Measurements from ENCODE around the gene SNRPE.
"Not testable (repeated sequence)": the region's sequence is repeated elsewhere in the genome, so short reads cannot be mapped to it uniquely, and the experiment has no call there.

SNRPE gene

DNA sequence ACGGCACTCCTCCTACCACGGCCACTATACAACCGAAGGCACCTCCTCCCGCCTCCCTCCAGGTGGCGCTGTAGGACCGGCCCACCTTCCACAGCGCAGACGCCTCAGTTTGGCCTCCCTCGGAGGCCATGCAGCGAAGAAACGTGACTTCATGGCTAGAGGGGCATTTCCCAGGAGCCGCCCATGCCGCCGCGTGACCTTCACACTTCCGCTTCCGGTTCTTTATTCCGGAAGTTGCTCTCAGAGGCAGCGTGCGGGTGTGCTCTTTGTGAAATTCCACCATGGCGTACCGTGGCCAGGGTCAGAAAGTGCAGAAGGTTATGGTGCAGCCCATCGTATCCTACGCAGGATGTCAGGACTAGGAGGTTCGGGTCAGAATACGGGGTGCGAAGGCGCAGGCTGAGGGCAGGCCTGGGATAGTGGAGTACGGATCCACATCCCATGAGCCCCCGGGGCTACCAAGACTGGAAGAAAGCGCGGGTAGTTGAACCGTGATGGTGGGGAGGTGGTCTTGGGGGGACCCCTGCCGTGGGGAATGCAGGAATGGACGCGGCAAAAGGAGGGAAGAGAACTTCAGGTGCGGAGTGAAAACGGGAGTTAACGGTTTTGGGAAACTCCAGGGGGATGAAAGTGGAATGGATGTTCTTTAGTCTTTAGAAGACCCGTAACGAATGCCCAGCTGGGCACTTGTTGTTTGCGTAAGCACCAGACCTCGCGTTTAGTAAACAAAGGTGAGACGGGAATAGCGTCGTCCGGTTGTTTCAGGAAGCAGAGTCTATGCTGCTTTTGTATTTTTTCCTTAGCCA, at the start of gene SNRPE:
SNRPE (plus strand) TSS at position 221 of the 806 bp plus-strand sequence; CDS start at position 282, 61 bp downstream.
- peak; percentile 98 for DNase-seq (ENCODE audit: low spot score)

DNA sequence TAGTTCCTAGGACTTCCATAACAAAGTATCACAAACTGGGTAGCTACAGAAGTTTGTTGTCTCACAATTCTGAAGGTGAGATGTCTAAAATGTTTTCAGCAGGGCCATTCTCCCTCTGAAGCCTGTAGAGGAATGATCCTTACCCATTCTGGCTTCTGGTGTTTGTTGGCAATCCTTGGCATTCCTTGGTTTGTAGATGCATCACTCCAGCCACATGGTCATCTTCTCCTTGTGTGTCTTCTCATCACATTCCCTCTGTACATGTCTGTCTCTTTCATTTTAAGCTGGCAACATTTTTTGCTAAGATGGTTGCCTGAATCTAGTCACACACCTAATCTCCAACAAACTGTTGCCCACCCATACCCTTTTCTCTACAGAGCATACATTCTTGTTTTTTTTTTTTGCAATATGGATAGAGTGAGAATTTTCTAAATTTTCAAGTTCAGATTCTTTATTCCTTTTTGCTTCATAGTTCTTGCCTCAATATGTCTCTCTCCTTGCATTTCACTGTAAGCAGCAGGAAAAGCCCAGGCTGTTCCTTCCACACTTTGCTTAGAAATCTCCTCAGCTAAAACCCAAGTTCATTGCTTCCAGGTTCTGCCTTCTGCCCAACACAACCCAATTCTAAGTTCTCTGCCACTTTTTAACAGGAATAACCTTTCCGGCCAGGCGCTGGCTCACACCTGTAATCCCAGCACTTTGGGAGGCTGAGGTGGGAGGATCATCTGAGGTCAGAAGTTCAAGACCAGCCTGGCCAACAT, 47.6 kb upstream of the SNRPE start:
- no peak for DNase-seq (ENCODE audit: low spot score)

DNA sequence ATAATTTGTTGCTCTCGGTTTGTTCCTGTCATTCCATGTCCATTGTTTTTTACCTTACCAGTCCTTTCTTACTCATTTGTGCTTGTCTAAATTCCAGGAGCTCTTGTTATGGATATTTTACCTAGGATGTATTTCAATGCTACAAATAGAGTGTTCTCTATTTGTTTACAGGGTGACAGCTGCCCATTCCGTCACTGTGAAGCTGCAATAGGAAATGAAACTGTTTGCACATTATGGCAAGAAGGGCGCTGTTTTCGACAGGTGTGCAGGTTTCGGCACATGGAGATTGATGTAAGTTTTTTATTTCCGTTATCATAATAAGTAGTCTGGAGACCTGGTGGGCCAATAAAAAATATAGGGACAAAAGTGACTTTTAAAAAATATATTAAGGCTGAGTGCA, 43.0 kb upstream of the SNRPE start:
- no peak for DNase-seq (ENCODE audit: low spot score)

DNA sequence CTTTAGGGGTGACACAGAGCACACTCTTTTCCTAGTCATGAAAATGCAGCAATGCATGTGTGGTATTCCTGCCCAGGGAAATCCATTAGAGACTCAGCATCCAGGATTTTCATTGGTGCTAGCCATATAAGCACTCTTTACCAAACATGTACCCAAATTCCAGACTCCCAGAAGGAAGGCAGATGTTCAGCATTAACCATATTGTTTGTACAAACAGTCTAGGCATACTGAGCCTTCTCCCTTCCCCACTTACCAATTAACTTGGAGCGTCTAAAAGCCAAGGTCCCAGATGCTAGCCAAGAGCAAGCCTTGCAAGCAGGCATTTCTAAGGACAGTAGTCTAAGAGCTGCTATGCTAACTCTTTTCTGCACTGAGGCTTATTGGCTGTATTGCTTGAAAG, 38.1 kb upstream of the SNRPE start:
- DNase-seq (ENCODE audit: low spot score), result no peak

DNA sequence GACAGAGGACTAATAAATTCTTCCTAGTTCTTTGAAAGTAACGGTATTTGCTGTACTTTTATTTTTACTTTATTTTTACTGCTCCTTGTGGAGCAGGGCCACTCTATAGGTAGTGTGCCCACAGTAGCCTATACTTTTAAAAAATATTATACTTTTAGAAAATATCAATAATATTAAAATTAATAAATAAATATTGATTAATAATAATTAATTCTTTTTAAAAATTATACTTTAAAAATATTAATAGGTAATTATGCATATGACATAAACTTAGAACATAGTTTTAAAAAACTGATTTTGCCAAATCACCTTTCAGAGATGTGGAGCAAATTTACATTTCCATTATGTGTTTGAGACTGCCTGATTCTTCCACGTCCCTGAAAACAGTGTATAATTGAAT, 35.2 kb upstream of the SNRPE start:
- no peak for DNase-seq (ENCODE audit: low spot score)

DNA sequence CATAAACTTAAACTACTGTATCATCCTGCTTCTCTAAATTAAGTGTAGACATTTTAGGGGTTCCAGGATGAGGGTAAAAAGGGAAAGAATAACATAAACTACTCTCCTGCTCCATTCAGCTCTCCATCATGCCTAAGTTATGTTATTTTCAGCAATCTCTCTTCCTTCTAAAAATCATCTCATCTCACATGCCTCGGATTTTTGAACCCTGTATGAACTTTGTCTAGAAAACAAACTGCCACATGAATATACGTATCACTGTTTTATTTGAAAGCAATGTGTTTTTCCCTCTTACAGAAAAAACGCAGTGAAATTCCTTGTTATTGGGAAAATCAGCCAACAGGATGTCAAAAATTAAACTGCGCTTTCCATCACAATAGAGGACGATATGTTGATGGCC, 33.4 kb upstream of the SNRPE start:
- no peak for DNase-seq (ENCODE audit: low spot score)

DNA sequence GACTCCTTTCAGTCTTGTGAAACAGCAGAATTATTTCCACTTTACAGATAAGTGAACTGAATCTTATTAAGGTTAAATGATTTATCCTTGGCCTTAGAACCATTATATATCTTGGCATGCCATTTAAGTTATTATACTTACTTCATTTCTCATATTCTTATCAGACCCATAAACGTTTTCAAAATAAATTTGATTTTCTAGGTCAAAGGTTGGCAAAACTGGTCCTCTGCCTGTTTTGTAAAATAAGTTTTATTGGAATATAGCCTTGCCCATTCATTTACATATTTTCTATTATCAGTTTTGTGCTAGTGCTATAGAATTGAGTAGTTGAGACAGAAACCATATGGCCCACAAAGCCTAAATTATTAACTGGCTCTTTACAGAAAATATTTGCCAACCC, 32.9 kb upstream of the SNRPE start:
- DNase-seq (ENCODE audit: low spot score), result no peak

DNA sequence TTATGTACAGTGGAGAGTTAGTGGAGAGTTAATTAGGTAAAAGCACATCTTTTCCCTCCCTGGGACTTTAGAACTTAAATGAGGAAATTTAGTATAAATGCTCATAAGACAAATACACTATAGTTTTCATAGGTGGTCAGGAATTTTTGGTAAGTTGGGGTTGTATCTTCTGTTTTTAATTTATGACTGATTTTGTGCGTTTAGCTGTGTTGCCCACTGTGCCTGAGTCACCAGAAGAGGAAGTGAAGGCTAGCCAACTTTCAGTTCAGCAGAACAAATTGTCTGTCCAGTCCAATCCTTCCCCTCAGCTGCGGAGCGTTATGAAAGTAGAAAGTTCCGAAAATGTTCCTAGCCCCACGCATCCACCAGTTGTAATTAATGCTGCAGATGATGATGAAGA, 32.2 kb upstream of the SNRPE start:
- not testable (repeated sequence) for DNase-seq (ENCODE audit: low spot score)

DNA sequence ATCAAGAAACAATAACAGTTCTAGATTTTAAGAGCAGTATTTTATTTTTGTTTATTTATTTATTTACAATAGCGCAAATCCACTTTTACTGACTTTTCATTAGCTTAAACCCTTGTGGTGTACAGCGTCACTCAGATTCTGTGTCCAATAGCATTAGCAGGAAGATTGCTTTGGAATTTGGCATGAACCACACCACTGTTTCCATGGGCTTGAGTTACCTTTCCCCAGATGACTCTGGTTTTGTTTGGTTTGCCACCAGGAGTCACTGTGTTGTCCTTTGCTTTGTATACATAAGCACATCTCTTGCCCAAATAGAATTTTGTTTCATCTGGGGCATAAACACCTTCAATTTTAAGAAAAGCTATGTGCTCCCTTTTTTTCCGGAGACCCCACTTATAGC, 25.9 kb upstream of the SNRPE start:
- no peak for DNase-seq (ENCODE audit: low spot score)

DNA sequence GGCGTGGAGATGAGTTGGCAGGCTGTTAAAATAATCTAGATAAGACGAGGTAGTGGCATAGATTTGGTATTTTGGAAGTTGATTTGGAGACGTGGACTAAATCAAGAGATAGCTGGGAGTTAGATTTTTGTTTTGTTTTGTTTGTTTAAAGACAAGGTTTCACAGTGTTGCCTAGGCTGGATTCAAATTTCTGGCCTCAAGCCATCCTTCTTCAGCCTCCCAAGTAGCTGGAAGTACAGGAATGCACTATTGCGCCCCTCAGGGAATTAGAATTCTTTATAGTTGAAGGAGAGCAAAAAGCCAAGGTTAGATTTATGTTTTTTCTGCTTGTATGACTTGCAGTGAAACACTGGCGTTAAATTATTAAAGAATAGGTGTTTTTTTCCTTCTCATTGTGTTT, 22.3 kb upstream of the SNRPE start:
- DNase-seq (ENCODE audit: low spot score), result no peak

DNA sequence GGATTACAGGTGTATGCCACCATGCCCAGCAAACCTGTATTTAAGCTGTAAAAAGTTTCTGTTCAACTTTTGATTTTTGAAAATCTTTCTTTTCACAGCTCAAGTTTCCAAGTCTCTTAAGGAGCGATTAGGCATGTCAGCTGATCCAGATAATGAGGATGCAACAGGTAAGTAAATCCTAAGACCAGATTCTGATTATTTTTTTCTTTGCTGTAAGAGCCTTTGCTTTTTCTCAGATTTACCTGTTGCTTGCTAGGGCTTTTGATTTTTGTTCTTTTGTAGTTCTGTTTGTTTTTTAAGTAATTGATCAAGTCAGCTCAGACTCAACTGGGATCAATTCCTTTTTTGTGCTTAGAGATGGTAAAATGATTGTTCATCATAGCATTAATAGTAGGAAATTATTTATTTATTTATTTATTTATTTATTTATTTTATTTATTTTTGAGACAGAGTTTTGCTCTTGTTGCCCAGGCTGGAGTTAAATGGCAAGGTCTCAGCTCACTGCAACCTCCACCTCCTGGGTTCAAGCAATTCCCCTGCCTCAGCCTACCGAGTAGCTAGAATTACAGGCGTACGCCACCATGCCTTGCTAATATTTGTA, 21.1 kb upstream of the SNRPE start:
- no peak for DNase-seq (ENCODE audit: low spot score)

DNA sequence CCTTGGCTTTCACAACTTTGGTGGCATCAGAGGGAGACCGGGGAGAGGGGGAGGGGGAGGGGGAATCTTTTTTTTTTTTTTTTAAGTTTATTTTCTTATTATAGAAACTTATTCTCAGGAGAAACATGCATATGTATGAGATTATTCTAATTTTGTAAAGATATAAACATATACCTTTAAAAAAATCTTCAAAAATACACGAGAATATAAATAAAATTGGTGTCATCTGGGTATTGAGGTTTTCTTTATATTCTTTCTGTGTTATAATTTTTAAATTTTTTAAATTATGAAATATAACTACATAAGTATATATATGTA, 18.9 kb upstream of the SNRPE start:
- no peak for DNase-seq (ENCODE audit: low spot score)

DNA sequence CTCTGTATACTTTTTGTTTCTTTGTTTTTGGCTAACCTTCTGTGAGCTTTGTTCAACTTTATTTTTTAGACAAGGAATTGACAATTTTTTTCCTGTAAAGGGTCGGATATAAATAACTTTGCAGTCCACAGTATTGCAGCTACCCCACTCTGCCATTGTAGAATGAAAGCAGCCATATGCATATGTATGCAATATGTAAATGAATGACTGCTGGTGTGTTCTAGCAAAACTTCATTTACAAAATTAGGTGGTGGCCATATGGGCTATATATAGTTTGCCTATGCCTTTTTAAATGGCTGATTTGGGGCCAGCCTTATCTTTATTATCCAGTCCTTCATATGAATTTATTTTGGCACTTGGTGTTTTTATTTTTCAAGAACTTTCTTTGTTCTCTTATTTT, 18.0 kb upstream of the SNRPE start:
- no peak for DNase-seq (ENCODE audit: low spot score)

DNA sequence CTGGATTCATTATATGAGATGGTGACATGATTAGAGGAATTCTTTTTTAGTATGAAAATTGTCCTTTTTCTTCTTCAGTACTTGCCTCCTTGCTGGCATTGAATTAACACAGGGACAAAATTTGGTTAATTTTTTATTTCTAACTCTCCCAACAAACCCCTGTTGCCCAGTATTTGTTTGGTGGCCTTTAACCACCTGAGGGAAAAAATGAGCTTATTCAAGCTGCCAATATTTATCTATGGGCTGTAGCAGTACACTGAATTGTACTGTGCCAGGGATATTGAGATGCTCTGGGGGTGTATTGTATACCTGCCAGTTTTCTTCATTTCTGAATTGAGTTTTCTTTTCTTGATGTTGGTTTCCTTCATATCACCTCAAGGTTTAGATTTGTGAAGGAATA, 8.3 kb upstream of the SNRPE start:
- not testable (repeated sequence) for DNase-seq (ENCODE audit: low spot score)

DNA sequence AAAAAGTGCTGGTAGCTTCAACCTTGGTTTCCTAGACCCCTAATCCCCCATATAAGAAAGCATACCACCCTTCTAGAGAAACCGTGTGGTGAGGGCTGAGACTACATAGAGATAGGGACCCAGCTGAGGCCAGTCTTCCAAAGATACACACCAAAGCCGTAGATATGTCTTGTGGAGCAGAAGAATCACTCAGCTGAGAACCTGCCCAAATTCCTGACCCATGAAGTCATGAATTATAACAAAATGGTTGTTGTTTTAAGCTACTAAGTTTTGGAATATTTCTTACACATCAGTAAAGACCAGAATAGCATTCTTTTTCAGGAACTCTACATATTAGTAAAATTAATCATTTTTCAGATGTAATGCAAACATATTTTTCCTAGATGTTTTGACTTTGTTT, 3.3 kb upstream of the SNRPE start:
- no peak for DNase-seq (ENCODE audit: low spot score)

DNA sequence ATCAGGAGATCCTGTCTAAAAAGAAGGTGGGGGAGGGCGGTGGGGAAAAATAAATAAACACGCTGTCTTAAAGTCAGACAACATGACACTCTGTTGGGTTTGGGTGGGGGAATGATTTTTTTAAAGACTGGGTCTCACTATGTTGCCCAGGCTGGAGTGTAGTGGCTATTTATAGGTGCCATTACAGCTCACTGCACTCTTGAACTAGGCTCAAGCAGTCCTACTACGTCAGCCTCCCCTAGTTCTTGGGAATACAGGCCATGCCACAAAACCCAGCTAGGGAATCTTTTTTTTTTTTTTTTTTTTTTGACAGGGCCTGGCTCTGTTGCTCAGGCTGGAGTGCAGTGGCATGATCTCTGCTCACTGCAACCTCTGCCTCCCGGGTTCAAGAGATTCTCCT, 2.4 kb upstream of the SNRPE start:
- DNase-seq (ENCODE audit: low spot score), result no peak

DNA sequence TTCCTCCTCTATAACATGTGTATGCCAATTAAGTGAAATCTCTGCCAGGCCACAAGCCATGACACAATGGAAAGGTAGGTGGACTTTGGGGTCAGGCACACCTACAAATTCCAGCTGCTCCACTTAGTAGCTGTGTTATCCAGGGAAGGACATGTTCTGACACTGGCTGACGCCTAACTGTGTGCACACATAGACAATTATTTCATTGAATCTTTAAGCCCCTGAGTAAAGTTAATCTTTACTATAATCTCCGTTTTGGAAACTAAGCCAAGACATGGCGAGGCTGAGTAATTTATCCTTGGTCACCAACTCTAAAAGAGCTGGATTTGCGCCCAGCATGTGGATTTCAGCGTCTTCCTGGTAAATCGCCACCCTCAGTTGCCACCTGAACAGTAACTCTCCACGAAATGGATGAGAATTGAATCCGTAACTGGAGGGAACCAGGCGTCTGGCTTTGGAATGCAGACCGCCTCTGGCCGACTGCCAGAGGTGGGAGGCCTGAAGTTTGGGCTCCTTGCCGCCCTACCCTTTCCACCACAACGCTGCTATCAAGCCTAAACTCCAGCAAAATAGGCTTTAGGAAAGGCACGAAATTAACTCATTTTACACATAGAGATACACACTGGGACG, 888 bp upstream of the SNRPE start:
- no peak for DNase-seq (ENCODE audit: low spot score)

DNA sequence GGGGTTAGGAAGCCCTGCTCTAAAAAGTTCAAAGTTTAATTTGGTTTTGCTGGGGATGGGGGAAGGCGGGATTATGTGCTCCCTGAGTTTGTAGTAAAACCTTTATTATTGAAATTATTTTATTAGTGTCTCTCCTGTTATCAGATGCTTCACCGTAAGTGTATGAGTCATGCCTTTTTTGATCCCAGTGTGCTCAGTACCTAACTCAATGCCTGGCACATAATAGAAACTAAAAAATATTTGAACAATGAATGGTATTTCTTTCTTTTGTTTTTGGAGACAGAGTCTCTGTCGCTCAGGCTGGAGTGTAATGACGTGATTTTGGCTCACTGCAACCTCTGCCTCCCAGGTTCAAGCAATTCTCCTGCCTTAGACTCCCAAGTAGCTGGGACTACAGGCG, 6.4 kb downstream of the SNRPE start:
- no peak for DNase-seq (ENCODE audit: low spot score)

DNA sequence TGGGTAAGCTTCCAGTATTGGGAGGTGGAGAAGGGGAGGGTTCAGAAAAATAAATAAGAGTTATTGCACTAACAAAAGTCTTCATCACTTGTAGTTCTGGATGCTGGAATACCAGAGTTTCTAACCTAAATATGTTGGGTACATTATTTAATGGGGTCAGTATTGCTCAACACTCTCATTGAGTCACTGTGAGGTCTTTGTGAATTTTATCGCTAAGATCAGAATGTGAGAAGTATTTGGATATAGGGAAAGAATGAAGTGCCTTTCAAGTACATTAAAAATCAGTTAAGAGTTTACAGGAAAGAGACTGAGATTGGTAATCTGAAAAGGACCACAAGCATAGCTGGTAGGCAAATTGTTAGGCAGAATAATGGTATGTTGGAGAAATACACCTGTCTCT, 8.8 kb downstream of the SNRPE start:
- DNase-seq (ENCODE audit: low spot score), result no peak

DNA sequence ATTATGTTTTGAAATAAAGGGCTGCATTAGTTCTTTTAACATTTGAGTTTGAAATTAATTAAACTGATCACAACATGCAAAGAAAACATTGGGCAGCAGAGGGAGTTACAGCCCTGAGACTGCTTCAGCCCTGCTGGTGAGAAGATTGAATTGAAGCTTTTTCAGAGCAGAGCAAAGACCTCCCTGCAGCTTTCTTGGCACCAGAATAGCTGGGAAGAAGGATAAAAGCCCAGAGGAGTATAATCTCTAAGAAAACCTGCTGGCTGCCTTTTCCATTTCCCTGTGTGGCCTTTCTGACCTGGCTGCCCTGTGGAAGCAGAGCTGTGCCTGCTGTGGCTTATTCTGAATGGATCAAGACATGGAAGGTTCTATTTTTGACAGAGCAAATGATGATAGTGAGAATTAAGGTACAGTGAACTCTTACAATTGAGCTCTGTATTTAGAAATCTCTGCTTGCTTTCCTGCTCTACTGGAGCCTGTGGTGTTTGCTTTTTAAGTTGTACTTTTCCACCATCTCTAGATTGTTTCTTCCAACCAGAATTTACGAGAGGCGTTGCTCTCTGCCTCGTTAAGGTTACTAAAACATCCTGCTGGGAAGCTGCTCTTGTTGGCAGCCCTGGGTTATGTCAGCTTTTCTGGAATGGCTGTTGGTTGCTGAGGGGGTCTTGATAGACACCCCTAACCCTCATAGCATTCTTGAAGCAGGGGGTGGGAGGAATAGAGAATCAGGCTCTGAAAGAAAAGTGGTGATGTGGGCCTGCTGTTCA, 9.9 kb downstream of the SNRPE start:
- no peak for DNase-seq (ENCODE audit: low spot score)

DNA sequence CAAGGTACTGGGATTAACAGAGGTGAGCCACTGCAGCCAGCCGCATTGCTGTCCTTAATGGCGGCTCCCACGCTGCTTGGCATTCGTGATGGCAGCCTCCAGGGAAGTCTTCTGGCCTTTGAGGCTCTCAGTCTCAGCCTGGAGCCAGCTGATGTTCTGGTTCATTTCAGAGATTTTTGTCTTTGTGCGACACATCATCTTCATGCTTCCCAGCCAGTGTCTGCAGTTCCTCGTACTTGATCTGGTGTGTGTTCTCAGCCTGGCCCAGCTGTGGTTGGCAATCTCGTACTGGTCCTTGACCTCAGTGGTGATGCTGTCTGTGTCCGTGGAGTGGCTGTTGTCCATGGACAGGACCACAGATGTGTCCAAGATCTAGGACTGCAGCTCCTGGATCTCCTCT, 11.7 kb downstream of the SNRPE start:
- DNase-seq (ENCODE audit: low spot score), result no peak

DNA sequence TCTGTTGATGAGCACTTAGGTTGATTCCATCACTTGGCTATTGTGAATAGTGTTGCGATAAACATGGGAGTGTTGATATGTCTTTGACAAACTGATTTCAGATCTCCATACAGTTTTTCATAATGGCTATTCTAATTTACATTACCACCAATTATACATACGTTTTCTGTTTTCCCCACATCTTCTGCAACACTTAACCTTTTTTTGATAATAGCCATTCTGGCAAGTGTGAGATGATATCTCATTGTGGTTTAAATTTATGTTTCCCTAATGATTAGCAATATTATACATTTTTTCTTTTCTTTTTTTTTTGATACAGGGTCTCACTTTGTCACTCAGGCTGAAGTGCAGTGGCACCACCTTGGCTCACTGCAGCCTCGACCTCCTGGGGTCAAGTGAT, 17.0 kb downstream of the SNRPE start:
- no peak for DNase-seq (ENCODE audit: low spot score)
